ENCODE results near the gene MB21D2. TPM values are rescaled to one million over a fixed set of nuclear protein-coding genes. Genes with fewer than 3 reads are reported as not detected.

The MB21D2 gene
- total and polyA plus RNA-seq, 2 donors (not counting 1 experiment from before 2014, with no cell fraction given) = 0.03 to 0.20 TPM

GRCh38 chr3:192772240-192772894, 145.3 kb downstream of the MB21D2 start:
- peaks cover 7% of the 10 kb centered on the region for H3K9me3 Mint-ChIP-seq (ENCODE audit: insufficient read depth)
- ChIA-PET CTCF (no interaction called here), POLR2A (no interaction called here)
- H3K27me3 ChIP-seq (replicated peaks in 1 of 4; ENCODE audit: control extremely low read depth in 1 of 4, control insufficient read depth in 3 of 4, insufficient read depth in 4 of 4, low read length in 3 of 4) = no peaks in the 10 kb centered on the region
- no peak overlapping the region for H3K27ac Mint-ChIP-seq
- no peak overlapping the region for H2AFZ ChIP-seq (ENCODE audit: insufficient read depth, low read depth, low read length, poor library complexity, severe bottlenecking)
- peaks cover 0 to 6% (median 5%) of the 10 kb centered on the region in 3 donors for H3K9me3 ChIP-seq (ENCODE audit: control extremely low read depth in 1 of 3, control insufficient read depth in 2 of 3, insufficient read depth in 1 of 3, low read length in 2 of 3)
- no peak overlapping the region for H3K9ac ChIP-seq (ENCODE audit: low read length)
- no peaks in the 10 kb centered on the region for H3K79me2 ChIP-seq (ENCODE audit: control insufficient read depth, insufficient read depth, low read length)
- H3K4me2 ChIP-seq (replicated peaks; ENCODE audit: low read depth, low read length, poor library complexity, severe bottlenecking) = no peak overlapping the region
- WGBS (ENCODE audit: insufficient coverage) = no CpG with 5 or more reads among the region's 5 CpGs
- H3K27me3 Mint-ChIP-seq = peaks cover 13% of the 10 kb centered on the region
- intact Hi-C loops (cut with micrococcal nuclease) = no loop called here
- TF ChIP-seq CTCF (IDR thresholded peaks at IDR 0.05) (no peak), EZH2 (IDR thresholded peaks at IDR 0.05; ENCODE audit: borderline replicate concordance, insufficient read depth, low read depth, low read length, poor library complexity, severe bottlenecking) (no peak)
- no peak overlapping the region for H3K4me3 ChIP-seq (ENCODE audit: control extremely low read depth in 1 of 5, extremely low read depth in 1 of 5, insufficient read depth in 1 of 5, low read depth in 2 of 5, low read length in 4 of 5)
- H3K27ac ChIP-seq (ENCODE audit: low read length in 2 of 2) = no peak overlapping the region
- DNase-seq (no peak), ATAC-seq (ENCODE audit: low read depth) (no peak)
- H3K4me3 Mint-ChIP-seq = no peak overlapping the region
- H3K4me1 ChIP-seq (ENCODE audit: control insufficient read depth in 2 of 2, insufficient read depth in 2 of 2, low read length in 2 of 2) = no peaks in the 10 kb centered on the region
- H3K4me1 Mint-ChIP-seq = no peaks in the 10 kb centered on the region
- no peaks in the 10 kb centered on the region for H3K36me3 ChIP-seq (replicated peaks in 1 of 2; ENCODE audit: control extremely low read depth in 1 of 2, control insufficient read depth in 1 of 2, extremely low read depth in 1 of 2, insufficient read depth in 2 of 2, low read length in 1 of 2)
- H4K20me1 ChIP-seq (ENCODE audit: control insufficient read depth, insufficient read depth, low read length, poor library complexity, severe bottlenecking) = no peaks in the 10 kb centered on the region

- DNase-seq = no peak
- 78% methylated on average over 6 of the region's 7 CpGs for WGBS (ENCODE audit: insufficient coverage)
Measured at GRCh38 chr3:192758654-192759053, 159.0 kb downstream of the MB21D2 start.

More at GRCh38 chr3:192758654-192759053, 159.0 kb downstream of the MB21D2 start:
- intact Hi-C loops (cut with micrococcal nuclease) = no loop called here
- no peak overlapping the region for H3K27ac Mint-ChIP-seq
- no peak overlapping the region for H3K4me2 ChIP-seq (replicated peaks; ENCODE audit: low read depth, low read length, poor library complexity, severe bottlenecking)
- H3K9me3 ChIP-seq (ENCODE audit: control extremely low read depth in 1 of 3, control insufficient read depth in 2 of 3, insufficient read depth in 1 of 3, low read length in 2 of 3) = peaks cover 0 to 7% (median 0%) of the 10 kb centered on the region in 3 donors
- no peak overlapping the region for H2AFZ ChIP-seq (ENCODE audit: insufficient read depth, low read depth, low read length, poor library complexity, severe bottlenecking)
- no peak overlapping the region for H3K4me3 Mint-ChIP-seq
- ChIA-PET CTCF (no interaction called here), POLR2A (no interaction called here)
- no peaks in the 10 kb centered on the region for H3K4me1 Mint-ChIP-seq
- ATAC-seq (ENCODE audit: low read depth) = no peak
- H3K9me3 Mint-ChIP-seq (ENCODE audit: insufficient read depth) = peaks cover under 1% of the 10 kb centered on the region
- peaks cover 3% of the 10 kb centered on the region for H3K27me3 Mint-ChIP-seq
- H3K79me2 ChIP-seq (ENCODE audit: control insufficient read depth, insufficient read depth, low read length) = no peaks in the 10 kb centered on the region
- no peak overlapping the region for H3K9ac ChIP-seq (ENCODE audit: low read length)
- H3K36me3 ChIP-seq (replicated peaks in 1 of 2; ENCODE audit: control extremely low read depth in 1 of 2, control insufficient read depth in 1 of 2, extremely low read depth in 1 of 2, insufficient read depth in 2 of 2, low read length in 1 of 2) = no peaks in the 10 kb centered on the region
- H3K4me1 ChIP-seq (ENCODE audit: control insufficient read depth in 2 of 2, insufficient read depth in 2 of 2, low read length in 2 of 2) = no peaks in the 10 kb centered on the region
- no peaks in the 10 kb centered on the region for H4K20me1 ChIP-seq (ENCODE audit: control insufficient read depth, insufficient read depth, low read length, poor library complexity, severe bottlenecking)
- H3K4me3 ChIP-seq (ENCODE audit: control extremely low read depth in 1 of 5, extremely low read depth in 1 of 5, insufficient read depth in 1 of 5, low read depth in 2 of 5, low read length in 4 of 5) = no peak overlapping the region
- TF ChIP-seq CTCF (IDR thresholded peaks at IDR 0.05) (no peak), EZH2 (IDR thresholded peaks at IDR 0.05; ENCODE audit: borderline replicate concordance, insufficient read depth, low read depth, low read length, poor library complexity, severe bottlenecking) (no peak)
- H3K27ac ChIP-seq (ENCODE audit: low read length in 2 of 2) = no peak overlapping the region
- peaks cover 0 to 3% (median 0%) of the 10 kb centered on the region in 4 experiments for H3K27me3 ChIP-seq (replicated peaks in 1 of 4; ENCODE audit: control extremely low read depth in 1 of 4, control insufficient read depth in 3 of 4, insufficient read depth in 4 of 4, low read length in 3 of 4)

Measured in B cell (primary cell).